HG03175 (cell line): ENCODE results near the gene CA5B.
"Not testable (repeated sequence)": the region's sequence is repeated elsewhere in the genome, so short reads cannot be mapped to it uniquely, and the experiment has no call there.

Experiments
- ATAC-seq: cut with Tn5 transposase; IDR thresholded peaks from one replicate; pipeline ENCODE4 v1.9.1; 2021; ENCODE audit warnings: mild to moderate bottlenecking, moderate library complexity; ENCODE audit not compliant: unreplicated experiment

CA5B gene

DNA sequence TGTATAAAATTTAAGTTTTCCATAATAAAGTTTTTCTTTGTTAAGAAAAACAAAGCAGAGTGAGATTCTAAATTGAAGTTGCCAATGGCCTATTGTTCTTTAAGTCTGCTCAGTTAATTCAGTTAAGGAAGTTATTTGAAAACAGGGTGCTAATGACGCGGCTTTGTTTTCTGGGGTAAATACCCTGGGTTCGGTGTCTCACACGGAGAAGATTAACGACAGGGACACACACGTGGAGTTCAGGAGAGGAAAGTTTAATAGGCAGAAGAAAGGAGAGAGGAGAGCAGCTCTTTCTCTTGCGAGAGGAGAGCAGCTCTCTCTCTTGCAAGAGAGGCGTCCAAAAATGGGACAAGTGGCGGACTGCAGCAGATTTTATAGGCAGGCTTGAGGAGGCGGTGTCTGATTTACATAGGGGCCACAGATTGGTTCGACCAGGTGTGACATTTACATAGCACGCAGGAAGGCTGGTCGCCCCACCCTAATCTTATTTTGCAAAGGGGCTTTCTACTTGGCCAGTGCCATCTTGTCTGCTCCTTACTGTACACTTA lies 9.6 kb downstream of the CA5B start:
- ATAC-seq = no peak

DNA sequence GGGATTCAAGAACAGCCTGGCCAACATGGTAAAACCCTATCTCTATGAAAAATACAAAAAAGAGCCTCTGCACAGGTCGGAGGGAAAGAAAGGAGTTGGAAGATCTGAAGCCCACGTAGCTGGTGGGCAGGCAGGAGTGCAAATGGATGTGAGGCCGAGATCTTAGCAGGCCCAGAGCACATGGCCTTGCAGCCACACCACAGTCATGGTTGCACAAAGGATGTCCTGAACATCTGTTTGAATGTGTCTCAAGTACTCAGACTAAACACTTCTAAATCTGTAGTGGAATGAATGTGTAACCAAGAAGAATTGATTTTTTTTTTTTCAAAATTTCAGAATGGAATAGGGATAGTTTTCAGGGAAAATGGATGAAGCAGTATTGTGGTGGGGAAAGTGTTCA lies 10.8 kb downstream of the CA5B start:
- ATAC-seq = no peak

- peak; percentile 86 for ATAC-seq
Measured at GRCh38 chrX:15749642-15750610, 11.9 kb downstream of the CA5B start.

DNA sequence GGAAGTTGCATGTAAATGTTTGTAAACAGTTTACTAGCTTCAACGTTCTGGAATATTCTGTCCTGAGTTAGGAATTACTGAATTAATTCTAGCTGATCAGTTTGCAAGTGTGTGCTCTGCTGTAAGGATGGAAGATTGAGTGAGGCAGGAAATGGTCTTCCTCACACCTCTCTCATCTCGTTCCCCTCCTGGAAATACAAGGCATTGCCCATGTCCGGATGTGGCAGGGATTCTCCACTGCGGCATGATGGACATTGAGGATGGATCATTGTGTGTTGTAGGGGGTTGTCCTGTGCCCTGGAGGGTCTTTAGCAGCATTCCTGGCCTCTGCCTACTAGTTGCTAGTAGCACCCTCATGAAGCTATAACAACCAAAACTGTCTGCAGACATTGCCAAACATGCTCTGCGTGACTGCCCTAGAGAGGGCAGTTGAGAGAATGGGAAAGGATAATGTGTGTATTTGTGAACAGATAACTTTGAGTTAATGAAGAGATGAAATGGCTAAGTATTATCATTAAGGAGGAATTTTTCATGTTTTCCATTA lies 12.6 kb downstream of the CA5B start:
- ATAC-seq = no peak

DNA sequence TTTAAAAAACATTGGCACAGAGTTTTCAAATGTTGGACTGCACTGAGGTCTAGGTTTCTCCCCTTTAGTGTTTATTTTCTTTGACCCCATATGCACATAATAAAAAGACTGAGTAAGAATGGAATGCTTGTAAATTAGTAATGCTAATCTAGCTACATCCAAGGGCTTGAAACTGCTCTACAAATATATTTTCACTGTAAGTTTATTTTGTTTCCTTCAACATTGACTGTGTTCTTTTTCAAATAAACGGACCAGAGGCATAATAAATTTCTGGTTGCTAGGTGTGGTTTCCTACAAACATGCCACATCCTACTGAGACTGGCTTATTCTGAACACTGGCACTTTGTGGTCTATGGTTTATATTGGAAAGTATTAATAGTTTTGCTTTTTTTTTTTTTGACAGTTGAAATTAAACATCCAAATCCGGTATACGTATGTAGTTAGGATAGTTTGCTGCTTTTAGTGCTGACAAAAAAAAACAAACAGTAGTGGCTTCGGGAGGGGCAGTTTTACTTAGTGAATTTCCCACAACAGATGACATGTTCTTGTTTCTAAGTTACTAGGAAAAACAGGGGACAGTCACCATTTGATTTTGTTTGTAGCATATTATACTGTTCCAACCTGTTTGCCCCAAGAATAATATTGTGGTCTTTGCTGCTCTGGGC lies 13.2 kb downstream of the CA5B start:
- ATAC-seq = peak; percentile 69

DNA sequence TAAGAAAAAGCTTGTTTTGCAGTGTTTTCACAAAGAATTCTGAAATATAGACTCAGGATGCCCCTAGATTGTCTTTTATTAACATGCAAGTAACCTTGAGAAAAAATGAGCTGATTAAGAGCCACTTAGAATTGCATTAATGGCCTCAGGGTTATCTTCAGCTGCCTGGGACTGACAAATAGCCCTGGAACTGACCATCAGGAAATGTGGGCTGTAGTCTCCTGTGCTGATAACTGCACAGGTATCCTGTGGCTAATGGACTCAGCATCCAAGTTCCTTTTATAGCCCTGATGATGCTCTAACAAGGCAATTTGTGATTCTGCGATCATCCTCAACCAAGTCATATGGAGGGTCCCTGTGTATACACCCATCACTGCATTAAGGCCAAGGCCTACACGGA lies 17.0 kb downstream of the CA5B start:
- no peak for ATAC-seq

- no peak for ATAC-seq
Measured at GRCh38 chrX:15758140-15758539, 20.1 kb downstream of the CA5B start.

- ATAC-seq = not testable (repeated sequence)
Measured at GRCh38 chrX:15759886-15760285, 21.8 kb downstream of the CA5B start.

DNA sequence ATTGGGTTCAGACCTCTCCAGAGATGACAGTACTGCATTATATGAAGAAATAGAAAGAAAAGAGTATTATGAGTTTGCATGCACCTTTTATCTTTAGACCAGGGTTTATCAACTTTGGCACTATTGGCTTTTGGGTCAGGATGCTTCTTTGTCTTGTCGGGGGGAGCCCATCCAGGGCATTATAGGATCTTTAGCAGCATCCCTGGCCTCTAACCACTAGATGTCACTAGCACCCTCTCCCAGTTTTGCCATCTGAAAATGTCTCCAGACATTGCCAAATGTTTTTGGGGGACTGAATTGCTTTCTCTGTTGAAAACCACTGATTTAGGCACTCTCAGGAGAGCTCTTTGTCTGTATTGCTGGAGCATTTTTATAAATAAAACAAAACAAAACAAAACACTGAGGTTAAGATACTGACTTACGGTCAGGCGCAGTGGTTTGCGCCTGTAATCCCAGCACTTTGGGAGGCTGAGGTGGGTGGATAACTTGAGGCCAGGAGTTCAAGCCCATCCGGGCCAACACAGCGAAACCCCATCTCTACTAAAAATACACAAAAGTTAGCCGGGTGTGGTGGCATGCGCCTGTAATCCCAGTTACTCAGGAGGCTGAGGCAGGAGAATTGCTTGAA lies 23.6 kb downstream of the CA5B start:
- ATAC-seq = no peak

DNA sequence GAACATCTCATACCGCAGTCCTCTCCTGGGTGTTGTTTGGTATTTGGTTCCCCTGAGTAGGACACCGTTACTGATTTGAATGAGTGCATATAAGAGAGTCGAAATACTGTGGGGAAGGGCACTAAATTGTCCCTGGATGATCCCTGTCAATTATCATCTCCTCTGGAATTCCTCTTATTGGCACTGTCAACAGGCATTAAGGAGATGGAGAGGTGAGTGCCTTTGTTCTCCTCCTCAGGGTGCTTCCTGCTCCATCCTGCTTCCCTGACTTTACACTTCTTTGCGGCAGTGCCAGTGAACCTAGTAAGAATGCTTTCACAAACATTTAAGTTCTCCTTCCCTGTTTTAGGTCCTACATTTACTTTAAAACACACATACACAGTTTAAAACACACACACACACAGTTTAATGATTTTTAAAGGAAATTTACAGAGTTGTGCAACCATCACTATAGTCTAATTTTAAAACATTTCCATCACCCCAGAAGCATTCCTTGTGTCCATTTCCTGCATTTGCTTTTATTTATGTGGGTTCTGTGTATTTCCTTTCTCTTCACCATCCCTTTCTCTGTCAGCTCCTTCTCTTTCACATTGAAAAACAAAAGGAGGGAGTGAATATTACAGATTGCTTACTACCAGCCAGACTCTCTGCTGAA lies 31.4 kb downstream of the CA5B start:
- no peak for ATAC-seq

GRCh38 chrX:15781961-15782699 lies 44.1 kb downstream of the CA5B start:
- ATAC-seq = peak; percentile 86

- ATAC-seq = no peak
Measured at GRCh38 chrX:15785176-15785750, 47.2 kb downstream of the CA5B start.

DNA sequence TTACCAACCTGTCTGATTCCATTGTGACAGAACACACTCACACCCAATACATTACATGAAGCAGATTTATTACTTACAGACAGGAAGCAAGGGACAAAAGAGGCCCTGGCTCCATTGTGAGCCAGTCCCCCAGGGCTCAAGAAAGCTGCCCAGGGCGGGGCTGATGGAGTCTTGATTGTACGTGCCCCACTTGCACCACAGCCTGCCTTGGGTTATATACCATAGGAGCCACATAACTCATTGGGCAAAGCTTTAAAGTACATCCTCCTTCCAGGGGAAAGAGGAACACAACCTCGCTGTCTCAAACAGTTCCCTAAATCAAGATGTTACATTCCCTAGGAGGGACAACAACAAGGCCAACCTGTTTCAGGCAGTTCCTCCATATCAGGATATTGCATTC lies 48.8 kb downstream of the CA5B start:
- ATAC-seq = no peak

DNA sequence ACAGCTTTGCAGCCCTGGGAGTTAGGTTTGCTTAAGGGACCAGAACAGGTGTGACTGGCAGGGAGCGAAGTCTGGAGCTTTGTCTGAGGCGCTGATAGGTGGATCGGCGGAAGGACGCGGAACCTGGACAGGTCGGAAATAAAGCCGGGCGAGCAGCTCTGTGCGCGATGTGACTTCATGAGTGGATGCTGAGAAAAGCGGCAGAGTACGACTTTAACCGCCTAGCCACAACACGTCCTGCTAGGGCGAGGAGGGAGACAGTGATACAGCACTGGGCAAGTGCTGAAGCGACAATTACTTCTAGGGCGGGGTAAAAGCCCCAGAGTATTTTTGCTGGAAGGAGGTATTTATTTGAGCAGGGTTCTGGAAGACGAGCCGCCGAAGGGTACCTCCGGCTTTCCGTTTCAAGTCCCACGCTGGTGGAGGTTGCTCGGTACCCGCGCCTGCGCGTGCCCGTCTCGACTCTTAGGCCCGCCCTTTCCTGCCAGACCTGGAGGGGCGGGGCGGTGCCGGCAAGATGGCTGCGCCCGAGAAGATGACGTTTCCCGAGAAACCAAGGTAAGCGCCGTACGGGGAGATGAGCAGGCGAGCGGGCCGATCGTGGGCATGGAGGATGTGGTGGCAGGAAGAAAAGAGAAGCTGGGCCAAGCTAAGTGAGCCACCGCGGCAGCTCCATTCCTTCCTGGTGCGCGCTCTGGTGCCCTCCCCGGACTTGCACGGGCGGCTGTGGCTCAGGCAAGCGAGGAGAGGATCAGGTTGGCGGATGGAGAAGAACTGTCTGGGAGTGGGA lies 52.1 kb downstream of the CA5B start, which contains the start of gene ZRSR2:
TSS of gene ZRSR2 (plus strand) at position 506 of the 790 bp plus-strand sequence. CDS start at position 518, 12 bp downstream.
- ATAC-seq = peak; percentile 90

- ATAC-seq = peak; percentile 29
Measured at GRCh38 chrX:15790769-15791290, 52.8 kb downstream of the CA5B start.

DNA sequence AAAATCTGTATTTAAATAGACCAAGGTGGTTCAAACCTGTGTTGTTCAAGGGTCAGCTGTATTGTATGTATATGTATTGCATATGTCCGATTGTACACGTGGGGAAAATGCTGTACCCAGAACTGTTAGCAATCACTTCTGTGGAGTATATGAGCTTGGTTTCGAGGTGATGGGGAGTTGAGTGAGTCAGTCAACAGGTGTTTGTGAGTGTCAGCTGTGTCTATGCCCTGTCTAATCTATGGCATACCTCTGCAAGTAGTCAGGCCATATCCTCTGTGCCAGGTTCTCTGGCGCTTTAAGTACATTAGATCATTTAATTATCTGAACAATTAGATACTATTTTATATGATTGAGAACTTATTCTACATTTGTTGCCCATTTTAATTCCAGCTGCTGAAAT lies 59.6 kb downstream of the CA5B start:
- ATAC-seq = no peak

DNA sequence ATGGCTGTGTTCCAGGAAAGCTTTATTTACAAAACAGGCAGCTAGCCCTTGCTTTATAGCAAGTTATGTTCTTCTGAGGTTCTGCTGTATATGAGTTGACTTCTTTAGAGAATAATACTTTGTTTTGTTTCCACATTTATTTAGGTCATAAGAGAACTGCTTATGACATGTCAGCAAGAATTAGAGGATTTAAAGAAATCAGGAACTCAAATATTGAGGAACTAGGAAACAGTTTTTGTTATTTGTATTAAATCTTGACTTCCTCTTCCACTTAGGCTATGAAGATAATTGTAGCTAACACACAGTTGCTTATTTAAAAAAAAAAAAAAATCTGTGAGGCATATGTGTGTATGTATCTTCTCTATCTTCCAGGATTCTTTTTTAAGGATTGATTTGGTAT lies 66.5 kb downstream of the CA5B start:
- ATAC-seq = no peak

- no peak for ATAC-seq
Measured at GRCh38 chrX:15808254-15808653, 70.2 kb downstream of the CA5B start.
